SK-N-SH treated with all-trans-retinoic acid at 6 μM for 48 hours (cell line): ENCODE results near the gene TRMT11.

Experiments
- ATAC-seq: fragments of 200-7000 bp; cut with Tn5 transposase; 3 replicates; pipeline ENCODE4 v1.9.1; 2020; ENCODE audit warnings: mild to moderate bottlenecking, moderate library complexity
- ARNTL ChIP-seq: fragments of 450-650 bp; formaldehyde crosslinking; IDR thresholded peaks from 2 replicates; pipeline ENCODE4 v1.5.0; 2020; ENCODE audit warnings: low read depth, mild to moderate bottlenecking, moderate library complexity, borderline replicate concordance
- BACH2 ChIP-seq: fragments of 250-450 bp; sonication (Bioruptor Pico); IDR thresholded peaks from 2 replicates; pipeline ENCODE4 v1.9.0; 2021; ENCODE audit warnings: mild to moderate bottlenecking, borderline replicate concordance
- CSDC2 ChIP-seq: fragments of 250-450 bp; sonication (Bioruptor Pico); IDR thresholded peaks from 2 replicates; pipeline ENCODE4 v1.5.0; 2020; ENCODE audit warnings: mild to moderate bottlenecking, moderate library complexity
- CSRNP3 ChIP-seq: fragments of 250-450 bp; sonication (Bioruptor Pico); IDR thresholded peaks from 2 replicates; pipeline ENCODE4 v1.5.1; 2021; ENCODE audit warnings: mild to moderate bottlenecking, moderate library complexity
- GLIS3 ChIP-seq: fragments of 250-450 bp; sonication (Bioruptor Pico); IDR thresholded peaks from 2 replicates; pipeline ENCODE4 v1.5.0; 2020; ENCODE audit warnings: mild to moderate bottlenecking, moderate library complexity
- ISL1 ChIP-seq: fragments of 250-450 bp; sonication (Bioruptor Pico); IDR thresholded peaks from 2 replicates; pipeline ENCODE4 v2.1.2; 2022; ENCODE audit warnings: mild to moderate bottlenecking, moderate library complexity
- OSR1 ChIP-seq: fragments of 250-450 bp; sonication (Bioruptor Pico); IDR thresholded peaks from 2 replicates; pipeline ENCODE4 v1.8.0; 2022; ENCODE audit warnings: moderate library complexity, mild to moderate bottlenecking, inconsistent platforms
- PATZ1 ChIP-seq: fragments of 250-450 bp; sonication (Bioruptor Pico); IDR thresholded peaks from 2 replicates; pipeline ENCODE4 v1.8.0; 2020; ENCODE audit warnings: mild to moderate bottlenecking, moderate library complexity, borderline replicate concordance
- PPARA ChIP-seq: fragments of 250-450 bp; sonication (Bioruptor Pico); IDR thresholded peaks from 2 replicates; pipeline ENCODE4 v1.5.0; 2020; ENCODE audit warnings: mild to moderate bottlenecking, borderline replicate concordance
- SNAI2 ChIP-seq: fragments of 250-450 bp; sonication (Bioruptor Pico); IDR thresholded peaks from 2 replicates; pipeline ENCODE4 v1.5.0; 2020; ENCODE audit warnings: mild to moderate bottlenecking, moderate library complexity
- TCF4 ChIP-seq: fragments of 250-450 bp; sonication (Bioruptor Pico); IDR thresholded peaks from 2 replicates; pipeline ENCODE4 v1.8.0; 2021; ENCODE audit warnings: mild to moderate bottlenecking, moderate library complexity, borderline replicate concordance
- TOX ChIP-seq: fragments of 250-450 bp; sonication (Bioruptor Pico); IDR thresholded peaks from 2 replicates; pipeline ENCODE4 v1.8.0; 2021; ENCODE audit warnings: mild to moderate bottlenecking, moderate library complexity, borderline replicate concordance
- TSHZ2 ChIP-seq: fragments of 250-450 bp; sonication (Bioruptor Pico); IDR thresholded peaks from 2 replicates; pipeline ENCODE4 v1.5.0; 2020; ENCODE audit warnings: mild to moderate bottlenecking, moderate library complexity
- ZC3H10 ChIP-seq: fragments of 250-450 bp; sonication (Bioruptor Pico); IDR thresholded peaks from 2 replicates; pipeline ENCODE4 v1.5.1; 2021; ENCODE audit warnings: mild to moderate bottlenecking, moderate library complexity
- ZFP3 ChIP-seq: fragments of 250-450 bp; sonication (Bioruptor Pico); IDR thresholded peaks from 2 replicates; pipeline ENCODE4 v1.5.0; 2020; ENCODE audit warnings: mild to moderate bottlenecking, moderate library complexity
- ZFP30 ChIP-seq: fragments of 450-650 bp; formaldehyde crosslinking; IDR thresholded peaks from 2 replicates; pipeline ENCODE4 v1.5.0; 2022; ENCODE audit warnings: mild to moderate bottlenecking, moderate library complexity
- ZNF70 ChIP-seq: fragments of 450-650 bp; formaldehyde crosslinking; IDR thresholded peaks from 2 replicates; pipeline ENCODE4 v1.5.0; 2020; ENCODE audit warnings: mild to moderate bottlenecking, moderate library complexity
- ZNF8 ChIP-seq: fragments of 450-650 bp; formaldehyde crosslinking; IDR thresholded peaks from 2 replicates; pipeline ENCODE4 v1.5.0; 2020; ENCODE audit warnings: mild to moderate bottlenecking, moderate library complexity
- TF ChIP-seq, protein P1 (sequence below): fragments of 250-450 bp; sonication (Bioruptor Pico); IDR thresholded peaks from 2 replicates; pipeline ENCODE4 v1.8.0; 2021; ENCODE audit warnings: low read depth, mild to moderate bottlenecking, moderate library complexity, borderline replicate concordance
- TF ChIP-seq, protein P2 (sequence below): fragments of 250-450 bp; sonication (Bioruptor Pico); IDR thresholded peaks from 2 replicates; pipeline ENCODE4 v1.5.1; 2020; ENCODE audit warnings: low read depth, mild to moderate bottlenecking, moderate library complexity

TRMT11 gene

GRCh38 chr6:125981571-125982185 lies 4.7 kb upstream of the TRMT11 start:
- ATAC-seq: no peak
- TF ChIP-seq PPARA: no peak
- no peak for TF ChIP-seq ZFP30
- no peak for TF ChIP-seq TCF4 (CRISPR knock-in tag)
- no peak for TF ChIP-seq ISL1
- TF ChIP-seq ARNTL (CRISPR knock-in tag): no peak
- no peak for TF ChIP-seq BACH2
- TF ChIP-seq GLIS3: no peak
- TF ChIP-seq CSDC2 (CRISPR knock-in tag): no peak
- TF ChIP-seq, protein P1, sequence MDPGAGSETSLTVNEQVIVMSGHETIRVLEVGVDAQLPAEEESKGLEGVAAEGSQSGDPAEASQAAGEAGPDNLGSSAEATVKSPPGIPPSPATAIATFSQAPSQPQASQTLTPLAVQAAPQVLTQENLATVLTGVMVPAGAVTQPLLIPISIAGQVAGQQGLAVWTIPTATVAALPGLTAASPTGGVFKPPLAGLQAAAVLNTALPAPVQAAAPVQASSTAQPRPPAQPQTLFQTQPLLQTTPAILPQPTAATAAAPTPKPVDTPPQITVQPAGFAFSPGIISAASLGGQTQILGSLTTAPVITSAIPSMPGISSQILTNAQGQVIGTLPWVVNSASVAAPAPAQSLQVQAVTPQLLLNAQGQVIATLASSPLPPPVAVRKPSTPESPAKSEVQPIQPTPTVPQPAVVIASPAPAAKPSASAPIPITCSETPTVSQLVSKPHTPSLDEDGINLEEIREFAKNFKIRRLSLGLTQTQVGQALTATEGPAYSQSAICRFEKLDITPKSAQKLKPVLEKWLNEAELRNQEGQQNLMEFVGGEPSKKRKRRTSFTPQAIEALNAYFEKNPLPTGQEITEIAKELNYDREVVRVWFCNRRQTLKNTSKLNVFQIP (CRISPR knock-in tag): no peak
- TF ChIP-seq SNAI2 (CRISPR knock-in tag): no peak
- TF ChIP-seq TOX (CRISPR knock-in tag): no peak
- TF ChIP-seq, protein P2, sequence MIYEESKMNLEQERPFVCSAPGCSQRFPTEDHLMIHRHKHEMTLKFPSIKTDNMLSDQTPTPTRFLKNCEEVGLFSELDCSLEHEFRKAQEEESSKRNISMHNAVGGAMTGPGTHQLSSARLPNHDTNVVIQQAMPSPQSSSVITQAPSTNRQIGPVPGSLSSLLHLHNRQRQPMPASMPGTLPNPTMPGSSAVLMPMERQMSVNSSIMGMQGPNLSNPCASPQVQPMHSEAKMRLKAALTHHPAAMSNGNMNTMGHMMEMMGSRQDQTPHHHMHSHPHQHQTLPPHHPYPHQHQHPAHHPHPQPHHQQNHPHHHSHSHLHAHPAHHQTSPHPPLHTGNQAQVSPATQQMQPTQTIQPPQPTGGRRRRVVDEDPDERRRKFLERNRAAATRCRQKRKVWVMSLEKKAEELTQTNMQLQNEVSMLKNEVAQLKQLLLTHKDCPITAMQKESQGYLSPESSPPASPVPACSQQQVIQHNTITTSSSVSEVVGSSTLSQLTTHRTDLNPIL (CRISPR knock-in tag): no peak
- no peak for TF ChIP-seq TSHZ2
- TF ChIP-seq CSRNP3 (CRISPR knock-in tag): no peak
- TF ChIP-seq PATZ1 (CRISPR knock-in tag): no peak
- no peak for TF ChIP-seq ZNF8 (CRISPR knock-in tag)
- no peak for TF ChIP-seq ZC3H10
- TF ChIP-seq ZNF70: no peak

DNA sequence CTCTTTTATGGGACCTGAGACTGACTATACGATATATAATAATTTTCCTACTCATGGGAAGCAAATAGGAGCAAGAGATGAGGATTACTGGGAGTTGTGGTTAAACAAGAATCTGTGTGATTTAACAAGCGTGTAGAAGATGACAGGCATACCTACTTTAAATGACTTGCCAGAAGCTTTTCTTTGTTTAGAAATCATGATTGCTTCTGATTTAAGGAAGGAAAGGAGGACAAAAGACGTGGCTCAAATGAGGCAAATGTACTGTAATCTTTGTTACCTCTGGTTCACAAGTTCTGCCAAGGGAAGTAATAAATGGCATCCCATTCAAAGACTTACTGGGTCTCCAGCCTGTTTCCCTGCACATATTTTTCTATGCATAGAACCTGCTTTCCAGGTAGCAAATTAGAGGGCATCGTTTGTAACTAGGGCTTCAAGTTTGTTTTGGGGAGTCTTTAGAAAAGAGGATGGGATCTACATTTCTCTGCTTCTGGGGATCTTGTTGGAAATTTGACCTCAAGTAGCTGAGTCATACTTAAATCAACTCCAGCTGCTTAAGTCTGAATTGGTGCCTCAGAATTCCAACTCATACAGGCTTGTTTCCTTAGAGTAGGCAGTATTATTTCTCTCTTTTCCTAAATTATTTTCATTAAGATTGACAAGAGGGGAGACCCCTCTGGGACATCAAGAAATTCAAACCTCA lies 2.9 kb upstream of the TRMT11 start:
- peak; percentile 70 for ATAC-seq
- TF ChIP-seq TOX (CRISPR knock-in tag) (no peak), CSRNP3 (CRISPR knock-in tag) (no peak), ZNF70 (no peak), OSR1 (CRISPR knock-in tag) (no peak), ISL1 (no peak), PPARA (no peak), ZFP3 (no peak)
- TF ChIP-seq, protein P2 (CRISPR knock-in tag): no peak
